Measurements from ENCODE around the gene GNB1L. TPM values are rescaled to one million over a fixed set of nuclear protein-coding genes. Genes with fewer than 3 reads are reported as not detected.

The GNB1L gene
- total RNA-seq, 1 donor from 2014 or later, result 3.7 TPM

DNA sequence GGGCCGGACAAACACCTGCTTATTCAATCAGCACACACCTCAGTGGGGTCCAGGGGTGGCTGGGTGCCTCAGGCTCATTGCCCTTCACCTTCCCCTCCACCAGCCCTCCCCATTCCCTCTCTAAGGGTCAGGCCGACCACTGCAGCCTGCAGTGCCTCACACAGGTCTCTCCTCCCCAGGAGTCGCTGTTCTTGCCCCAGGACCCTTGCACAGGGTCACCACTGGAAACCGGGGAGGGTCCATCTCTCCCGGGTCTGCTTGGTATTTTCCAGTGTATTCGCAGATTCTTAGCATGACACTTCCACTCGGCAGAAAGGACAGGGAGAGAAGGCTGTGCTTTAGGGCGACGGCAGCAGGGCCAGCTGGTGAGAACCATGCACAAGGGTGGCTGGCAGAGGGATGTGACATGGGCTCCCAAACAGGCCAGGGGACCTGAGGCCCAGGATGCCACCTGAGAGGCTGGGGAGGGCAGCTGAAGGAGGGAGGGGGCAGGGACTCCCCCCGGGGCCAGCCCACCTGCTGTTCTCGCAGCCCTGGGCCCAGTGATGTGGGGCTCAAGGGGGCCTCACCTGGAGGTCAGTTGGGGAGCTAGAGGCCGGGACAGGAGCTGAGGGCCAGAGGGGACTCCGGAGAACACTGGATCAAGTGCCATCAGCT lies 110.2 kb downstream of the GNB1L start:
- no peak for DNase-seq (ENCODE audit: low spot score)
- no peaks in the 10 kb centered on the region for H3K9me3 Mint-ChIP-seq (ENCODE audit: unreplicated experiment)
- H3K4me1 Mint-ChIP-seq (ENCODE audit: unreplicated experiment), result peaks cover 17% of the 10 kb centered on the region
- H3K27me3 Mint-ChIP-seq (ENCODE audit: unreplicated experiment), result peaks cover 10% of the 10 kb centered on the region
- no peak overlapping the region for H3K4me3 Mint-ChIP-seq (ENCODE audit: unreplicated experiment)
- peaks cover 3% of the 10 kb centered on the region for H3K36me3 Mint-ChIP-seq (ENCODE audit: low read depth, unreplicated experiment)
- no peak overlapping the region for H3K27ac Mint-ChIP-seq (ENCODE audit: unreplicated experiment)
- TF ChIP-seq, protein P1, sequence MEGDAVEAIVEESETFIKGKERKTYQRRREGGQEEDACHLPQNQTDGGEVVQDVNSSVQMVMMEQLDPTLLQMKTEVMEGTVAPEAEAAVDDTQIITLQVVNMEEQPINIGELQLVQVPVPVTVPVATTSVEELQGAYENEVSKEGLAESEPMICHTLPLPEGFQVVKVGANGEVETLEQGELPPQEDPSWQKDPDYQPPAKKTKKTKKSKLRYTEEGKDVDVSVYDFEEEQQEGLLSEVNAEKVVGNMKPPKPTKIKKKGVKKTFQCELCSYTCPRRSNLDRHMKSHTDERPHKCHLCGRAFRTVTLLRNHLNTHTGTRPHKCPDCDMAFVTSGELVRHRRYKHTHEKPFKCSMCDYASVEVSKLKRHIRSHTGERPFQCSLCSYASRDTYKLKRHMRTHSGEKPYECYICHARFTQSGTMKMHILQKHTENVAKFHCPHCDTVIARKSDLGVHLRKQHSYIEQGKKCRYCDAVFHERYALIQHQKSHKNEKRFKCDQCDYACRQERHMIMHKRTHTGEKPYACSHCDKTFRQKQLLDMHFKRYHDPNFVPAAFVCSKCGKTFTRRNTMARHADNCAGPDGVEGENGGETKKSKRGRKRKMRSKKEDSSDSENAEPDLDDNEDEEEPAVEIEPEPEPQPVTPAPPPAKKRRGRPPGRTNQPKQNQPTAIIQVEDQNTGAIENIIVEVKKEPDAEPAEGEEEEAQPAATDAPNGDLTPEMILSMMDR (IDR thresholded peaks at IDR 0.05; ENCODE audit: unreplicated experiment), result no peak

DNA sequence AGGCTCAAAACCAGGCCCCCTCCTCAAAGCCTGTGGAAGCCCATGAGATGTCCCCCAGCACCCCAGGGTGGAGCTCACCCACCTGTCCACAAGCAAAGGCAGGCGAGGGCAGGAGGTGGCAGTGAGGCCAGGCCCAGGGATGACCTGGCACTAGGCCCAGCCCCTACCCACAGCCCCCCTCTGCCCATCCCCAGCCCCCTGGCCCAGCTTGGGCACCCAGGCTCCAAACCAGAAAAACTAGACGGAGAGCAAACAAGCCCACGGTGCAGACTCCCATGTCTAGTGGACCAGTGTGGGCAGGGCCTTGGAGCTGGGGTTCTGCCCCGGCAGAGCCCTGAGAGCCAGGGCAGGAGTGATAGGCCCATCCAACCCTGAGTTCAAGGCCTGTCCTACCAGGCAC lies 111.0 kb downstream of the GNB1L start:
- no peaks in the 10 kb centered on the region for H3K36me3 Mint-ChIP-seq (ENCODE audit: low read depth, unreplicated experiment)
- H3K27me3 Mint-ChIP-seq (ENCODE audit: unreplicated experiment), result peaks cover 8% of the 10 kb centered on the region
- no peak overlapping the region for H3K27ac Mint-ChIP-seq (ENCODE audit: unreplicated experiment)
- DNase-seq (ENCODE audit: low spot score), result no peak
- no peaks in the 10 kb centered on the region for H3K9me3 Mint-ChIP-seq (ENCODE audit: unreplicated experiment)
- H3K4me3 Mint-ChIP-seq (ENCODE audit: unreplicated experiment), result no peak overlapping the region
- TF ChIP-seq, protein P1 (IDR thresholded peaks at IDR 0.05; ENCODE audit: unreplicated experiment), result no peak
- H3K4me1 Mint-ChIP-seq (ENCODE audit: unreplicated experiment), result peaks cover 14% of the 10 kb centered on the region

DNA sequence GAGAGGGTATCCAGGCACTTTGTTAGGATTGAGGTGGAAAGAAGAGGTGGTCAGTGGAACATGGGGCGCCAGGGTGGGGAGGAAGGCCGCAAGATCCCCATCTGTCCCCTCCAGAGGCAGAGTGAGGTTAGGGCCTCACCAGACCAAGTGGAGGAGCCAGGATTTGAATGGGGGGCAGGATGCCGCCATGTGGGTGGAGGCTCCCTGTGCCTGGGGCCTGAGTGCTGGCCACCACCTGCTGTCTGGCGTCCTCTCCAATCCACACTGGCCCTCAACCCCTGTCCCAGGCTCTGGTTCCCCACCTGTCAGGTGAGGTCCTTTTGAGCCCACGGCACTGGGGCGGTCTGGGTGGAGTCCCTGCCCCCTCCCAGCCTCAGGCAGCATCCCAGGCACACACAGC lies 111.6 kb downstream of the GNB1L start:
- Mint-ChIP-seq H3K4me3 (ENCODE audit: unreplicated experiment) (no peak overlapping the region), H3K9me3 (ENCODE audit: unreplicated experiment) (no peaks in the 10 kb centered on the region), H3K4me1 (ENCODE audit: unreplicated experiment) (peaks cover 11% of the 10 kb centered on the region), H3K27me3 (ENCODE audit: unreplicated experiment) (peaks cover 4% of the 10 kb centered on the region), H3K36me3 (ENCODE audit: low read depth, unreplicated experiment) (no peaks in the 10 kb centered on the region), H3K27ac (ENCODE audit: unreplicated experiment) (no peak overlapping the region)
- no peak for DNase-seq (ENCODE audit: low spot score)
- TF ChIP-seq, protein P1 (IDR thresholded peaks at IDR 0.05; ENCODE audit: unreplicated experiment), result no peak

GRCh38 chr22:19742160-19743066 lies 112.3 kb downstream of the GNB1L start:
- no peak overlapping the region for H3K4me3 Mint-ChIP-seq (ENCODE audit: unreplicated experiment)
- H3K27ac Mint-ChIP-seq (ENCODE audit: unreplicated experiment), result no peak overlapping the region
- peaks cover 4% of the 10 kb centered on the region for H3K27me3 Mint-ChIP-seq (ENCODE audit: unreplicated experiment)
- no peaks in the 10 kb centered on the region for H3K9me3 Mint-ChIP-seq (ENCODE audit: unreplicated experiment)
- H3K4me1 Mint-ChIP-seq (ENCODE audit: unreplicated experiment), result peaks cover 8% of the 10 kb centered on the region
- no peaks in the 10 kb centered on the region for H3K36me3 Mint-ChIP-seq (ENCODE audit: low read depth, unreplicated experiment)
- DNase-seq (ENCODE audit: low spot score), result no peak
- TF ChIP-seq, protein P1 (IDR thresholded peaks at IDR 0.05; ENCODE audit: unreplicated experiment), result no peak

GRCh38 chr22:19741053-19741452 lies 113.6 kb downstream of the GNB1L start:
- Mint-ChIP-seq H3K36me3 (ENCODE audit: low read depth, unreplicated experiment) (no peaks in the 10 kb centered on the region), H3K9me3 (ENCODE audit: unreplicated experiment) (no peaks in the 10 kb centered on the region), H3K4me3 (ENCODE audit: unreplicated experiment) (no peak overlapping the region), H3K4me1 (ENCODE audit: unreplicated experiment) (peaks cover 3% of the 10 kb centered on the region), H3K27ac (ENCODE audit: unreplicated experiment) (no peak overlapping the region), H3K27me3 (ENCODE audit: unreplicated experiment) (peaks cover 4% of the 10 kb centered on the region)
- TF ChIP-seq, protein P1 (IDR thresholded peaks at IDR 0.05; ENCODE audit: unreplicated experiment), result no peak
- no peak for DNase-seq (ENCODE audit: low spot score)
